IPS-20b (cell line): ENCODE measurements around the gene COL3A1.

Experiments
- H3K27ac ChIP-seq: one replicate; pipeline ENCODE4 v1.5.1; 2013; ENCODE audit warnings: low read length
- H3K27me3 ChIP-seq: 2 replicates; pipeline ENCODE4 v1.6.1; 2013; ENCODE audit warnings: mild to moderate bottlenecking, low read length, inconsistent platforms; ENCODE audit not compliant: insufficient read depth
- H3K36me3 ChIP-seq: 2 replicates; pipeline ENCODE4 v1.6.1; 2013; ENCODE audit warnings: low read depth, mild to moderate bottlenecking, inconsistent platforms, low read length, moderate library complexity; ENCODE audit not compliant: insufficient read depth
- H3K4me1 ChIP-seq: 2 replicates; pipeline ENCODE4 v1.6.1; 2013; ENCODE audit warnings: mild to moderate bottlenecking, control low read depth, inconsistent platforms, low read length, moderate library complexity; ENCODE audit not compliant: insufficient read depth
- H3K4me3 ChIP-seq: 2 replicates; pipeline ENCODE4 v1.5.1; 2013; ENCODE audit warnings: mild to moderate bottlenecking, low read length, inconsistent platforms
- H3K9ac ChIP-seq: 2 replicates; pipeline ENCODE4 v1.6.1; 2013; ENCODE audit warnings: low read depth, mild to moderate bottlenecking, inconsistent platforms, low read length, moderate library complexity
- H3K9me3 ChIP-seq: 2 replicates; pipeline ENCODE4 v1.6.1; 2013; ENCODE audit warnings: mild to moderate bottlenecking, low read depth, low read length, inconsistent platforms; ENCODE audit not compliant: insufficient read depth

COL3A1 gene

GRCh38 chr2:189022053-189022481, 47.9 kb downstream of the COL3A1 start:
- Histone ChIP-seq H3K4me1 (no peaks in the 10 kb centered on the region), H3K27me3 (no peaks in the 10 kb centered on the region), H3K9ac (no peak overlapping the region), H3K36me3 (no peaks in the 10 kb centered on the region), H3K9me3 (no peaks in the 10 kb centered on the region), H3K27ac (no peak overlapping the region), H3K4me3 (no peak overlapping the region)

- no peaks in the 10 kb centered on the region for H3K4me1 ChIP-seq
- no peak overlapping the region for H3K9ac ChIP-seq
- no peak overlapping the region for H3K27ac ChIP-seq
Observed at GRCh38 chr2:189022492-189022891, 48.3 kb downstream of the COL3A1 start.

GRCh38 chr2:189024901-189025618, 50.9 kb downstream of the COL3A1 start:
- Histone ChIP-seq H3K27me3 (no peaks in the 10 kb centered on the region), H3K4me3 (no peak overlapping the region), H3K9ac (no peak overlapping the region), H3K4me1 (no peaks in the 10 kb centered on the region), H3K9me3 (no peaks in the 10 kb centered on the region), H3K27ac (no peak overlapping the region), H3K36me3 (no peaks in the 10 kb centered on the region)

More at GRCh38 chr2:189022492-189022891, 48.3 kb downstream of the COL3A1 start:
- Histone ChIP-seq H3K36me3 (no peaks in the 10 kb centered on the region), H3K4me3 (no peak overlapping the region), H3K27me3 (no peaks in the 10 kb centered on the region), H3K9me3 (no peaks in the 10 kb centered on the region)

- peaks cover 4% of the 10 kb centered on the region; the same call in 1 of the 2 replicates for H3K36me3 ChIP-seq
- no peaks in the 10 kb centered on the region for H3K27me3 ChIP-seq
- no peak overlapping the region for H3K9ac ChIP-seq
- no peaks in the 10 kb centered on the region for H3K4me1 ChIP-seq
- H3K9me3 ChIP-seq = no peaks in the 10 kb centered on the region
- H3K27ac ChIP-seq = no peak overlapping the region
- H3K4me3 ChIP-seq = no peak overlapping the region
Observed at GRCh38 chr2:189037518-189037917, 63.3 kb downstream of the COL3A1 start.

GRCh38 chr2:189045836-189046235, 71.7 kb downstream of the COL3A1 start:
- H3K4me1 ChIP-seq = no peaks in the 10 kb centered on the region
- H3K9ac ChIP-seq = no peak overlapping the region
- no peaks in the 10 kb centered on the region; the same call in 1 of the 2 replicates for H3K36me3 ChIP-seq
- no peaks in the 10 kb centered on the region for H3K27me3 ChIP-seq
- H3K9me3 ChIP-seq = no peaks in the 10 kb centered on the region
- no peak overlapping the region for H3K27ac ChIP-seq
- no peak overlapping the region for H3K4me3 ChIP-seq

GRCh38 chr2:189046320-189046719, 72.1 kb downstream of the COL3A1 start:
- Histone ChIP-seq H3K36me3 (no peaks in the 10 kb centered on the region; the same call in 1 of the 2 replicates), H3K4me1 (no peaks in the 10 kb centered on the region), H3K9me3 (no peaks in the 10 kb centered on the region), H3K27ac (no peak overlapping the region), H3K4me3 (no peak overlapping the region), H3K9ac (no peak overlapping the region), H3K27me3 (no peaks in the 10 kb centered on the region)

GRCh38 chr2:189047171-189047888, 73.2 kb downstream of the COL3A1 start:
- no peaks in the 10 kb centered on the region for H3K9me3 ChIP-seq
- H3K36me3 ChIP-seq = no peaks in the 10 kb centered on the region; the same call in 1 of the 2 replicates
- no peak overlapping the region for H3K9ac ChIP-seq
- H3K4me1 ChIP-seq = no peaks in the 10 kb centered on the region
- H3K4me3 ChIP-seq = no peak overlapping the region
- H3K27ac ChIP-seq = no peak overlapping the region
- no peaks in the 10 kb centered on the region for H3K27me3 ChIP-seq

GRCh38 chr2:189048189-189048588, 74.0 kb downstream of the COL3A1 start:
- H3K27ac ChIP-seq = no peak overlapping the region
- no peaks in the 10 kb centered on the region for H3K36me3 ChIP-seq
- no peak overlapping the region for H3K4me3 ChIP-seq
- H3K9me3 ChIP-seq = no peaks in the 10 kb centered on the region
- no peaks in the 10 kb centered on the region for H3K4me1 ChIP-seq
- H3K9ac ChIP-seq = no peak overlapping the region
- H3K27me3 ChIP-seq = no peaks in the 10 kb centered on the region

GRCh38 chr2:189049709-189050164, 75.6 kb downstream of the COL3A1 start:
- Histone ChIP-seq H3K36me3 (no peaks in the 10 kb centered on the region), H3K27ac (no peak overlapping the region), H3K4me3 (no peak overlapping the region), H3K9ac (no peak overlapping the region), H3K4me1 (no peaks in the 10 kb centered on the region), H3K9me3 (no peaks in the 10 kb centered on the region), H3K27me3 (no peaks in the 10 kb centered on the region)

GRCh38 chr2:189050165-189050712, 76.1 kb downstream of the COL3A1 start:
- Histone ChIP-seq H3K9ac (no peak overlapping the region), H3K27me3 (no peaks in the 10 kb centered on the region), H3K9me3 (no peaks in the 10 kb centered on the region), H3K4me3 (no peak overlapping the region), H3K27ac (no peak overlapping the region), H3K36me3 (no peaks in the 10 kb centered on the region), H3K4me1 (no peaks in the 10 kb centered on the region)

- Histone ChIP-seq H3K9me3 (no peaks in the 10 kb centered on the region), H3K27me3 (no peaks in the 10 kb centered on the region), H3K9ac (no peak overlapping the region), H3K27ac (no peak overlapping the region), H3K36me3 (0 out of 2 replicates have a peak, but pooled peaks cover 4% of the 10 kb centered on the region), H3K4me3 (no peak overlapping the region), H3K4me1 (no peaks in the 10 kb centered on the region)
Observed at GRCh38 chr2:189056200-189057106, 82.3 kb downstream of the COL3A1 start.
